HTERT RPE-1 (cell line): ENCODE results near the gene HNRNPM.
"Not testable (repeated sequence)": the region's sequence is repeated elsewhere in the genome, so short reads cannot be mapped to it uniquely, and the experiment has no call there.

Experiments
- in situ Hi-C: fragments of 300-500 bp; cut with MboI; formaldehyde crosslinking; loops from 4 replicates; pipeline ENCODE4 v1.14.3; 2020; ENCODE audit warnings: low sequenced_read_pairs

HNRNPM gene

DNA sequence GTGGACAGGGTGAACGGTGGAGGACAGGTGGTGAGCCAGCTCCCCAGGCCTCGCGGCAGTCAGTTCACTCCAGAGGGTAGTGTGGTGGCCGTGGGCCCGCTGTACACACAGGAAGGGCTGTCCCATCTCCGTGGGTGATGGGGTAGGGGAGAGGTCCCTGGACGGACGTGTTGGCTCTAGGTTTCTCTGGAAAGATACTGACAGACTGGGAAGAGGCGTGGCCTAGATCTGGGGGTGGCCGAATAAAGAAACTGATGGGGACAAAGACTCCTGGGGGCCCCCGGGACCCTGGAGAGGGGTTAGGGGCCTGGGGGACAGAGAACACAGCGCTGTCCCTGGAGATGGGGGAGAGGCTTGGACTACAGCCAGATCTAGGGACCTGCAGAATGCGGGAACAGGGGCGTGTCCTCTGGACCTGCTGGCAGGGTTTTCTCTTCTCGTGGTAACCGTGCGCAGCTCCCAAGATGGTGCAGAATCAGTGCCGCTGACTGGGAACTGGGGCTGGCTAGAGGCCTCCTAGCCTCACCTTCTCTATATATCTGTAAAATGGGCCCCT, 61.7 kb downstream of the HNRNPM start:
- in situ Hi-C loops = no loop called here

DNA sequence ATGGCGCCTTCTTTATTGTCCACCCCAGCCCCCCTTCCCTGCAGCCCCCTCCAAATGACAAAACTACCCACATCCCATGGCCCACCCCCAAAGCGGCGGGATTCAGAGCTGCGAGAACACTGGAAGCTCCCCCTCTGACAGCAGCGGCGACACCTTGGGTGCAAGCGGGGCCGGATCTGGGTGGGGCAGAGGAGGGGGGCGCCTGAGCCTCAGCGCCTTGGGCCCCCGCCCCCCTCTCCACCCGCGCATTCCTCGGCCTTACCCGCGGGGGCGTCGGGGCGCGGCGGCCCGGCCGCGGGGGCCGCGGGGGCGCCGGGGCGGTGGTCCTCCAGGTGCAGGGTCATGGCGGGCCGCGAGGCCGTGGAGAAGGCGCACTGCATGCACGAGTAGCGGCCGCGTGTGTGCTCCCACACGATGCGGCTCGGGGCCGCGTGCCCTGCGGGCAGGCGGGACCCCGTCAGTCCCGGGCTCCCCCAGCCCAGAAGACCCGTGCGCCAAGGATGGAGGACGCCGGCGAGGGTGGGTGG, 65.9 kb downstream of the HNRNPM start:
- in situ Hi-C loops = no loop called here

DNA sequence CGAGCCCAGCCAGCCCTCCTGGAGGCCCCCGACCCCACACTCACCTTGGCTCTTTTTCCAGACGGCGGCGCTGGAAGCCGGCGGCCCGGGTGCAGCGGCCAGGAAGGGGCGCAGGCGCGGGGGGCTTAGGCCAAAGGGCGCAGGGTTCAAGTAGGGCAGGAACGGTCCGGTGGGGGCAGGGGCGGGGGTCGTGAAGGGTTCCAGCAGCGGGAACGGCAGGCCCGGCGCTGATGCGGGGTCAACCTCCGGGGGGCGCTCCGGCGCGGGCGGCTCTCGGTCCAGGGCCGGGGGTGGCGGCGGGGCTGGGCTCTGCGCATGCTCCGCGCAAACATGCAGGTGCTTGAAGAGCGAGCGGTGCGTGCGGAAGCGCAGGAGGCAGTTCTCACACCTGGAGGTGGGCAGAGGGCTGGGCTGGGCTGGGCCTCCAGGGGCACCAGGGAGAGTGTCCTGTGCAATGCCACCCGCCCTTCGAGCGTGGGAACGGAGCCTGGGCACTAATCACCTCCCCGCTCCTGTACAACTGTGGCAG, 66.9 kb downstream of the HNRNPM start:
- in situ Hi-C loops = no loop called here

DNA sequence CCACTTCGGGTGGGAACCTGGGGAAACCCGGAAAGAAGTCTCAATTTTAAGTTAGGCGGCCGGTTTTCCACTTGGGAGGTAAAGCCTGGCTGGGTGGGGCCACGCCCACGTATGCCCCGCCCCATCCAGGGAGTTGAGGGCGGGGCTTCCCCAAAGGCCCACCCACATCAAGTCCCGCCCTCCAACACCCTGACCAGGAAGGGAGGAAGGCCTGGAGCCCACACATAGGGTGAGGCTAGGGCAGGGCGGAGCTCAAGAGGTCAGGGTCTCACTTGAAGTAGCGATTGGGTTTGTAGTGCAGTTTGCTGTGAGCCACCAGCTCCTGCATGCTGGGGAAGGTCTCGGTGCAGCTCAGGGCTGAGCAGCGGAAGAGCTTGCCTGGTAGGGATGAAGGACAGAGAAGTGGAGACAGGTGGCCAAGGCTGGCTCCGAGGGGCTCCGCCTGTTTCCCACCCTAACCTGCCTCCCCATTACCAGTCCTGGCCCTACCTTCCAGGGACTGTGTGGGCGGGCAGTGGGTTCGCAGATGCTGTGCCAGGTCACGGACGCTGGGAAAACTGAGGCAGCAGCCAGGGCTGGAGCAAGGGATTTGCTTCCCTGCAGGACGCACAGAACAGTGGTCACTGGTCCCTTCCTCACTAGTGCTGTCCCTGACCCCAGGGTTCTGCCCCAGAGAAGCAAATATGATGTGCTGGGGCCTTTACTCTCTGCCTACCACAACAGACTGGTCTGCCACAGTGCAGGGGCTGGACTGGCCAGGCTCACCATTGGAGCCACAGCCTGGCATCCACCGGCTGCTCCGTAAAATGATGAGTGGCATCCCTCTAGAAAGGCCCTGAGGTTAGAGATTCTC, 67.6 kb downstream of the HNRNPM start:
- in situ Hi-C loops = no loop called here

DNA sequence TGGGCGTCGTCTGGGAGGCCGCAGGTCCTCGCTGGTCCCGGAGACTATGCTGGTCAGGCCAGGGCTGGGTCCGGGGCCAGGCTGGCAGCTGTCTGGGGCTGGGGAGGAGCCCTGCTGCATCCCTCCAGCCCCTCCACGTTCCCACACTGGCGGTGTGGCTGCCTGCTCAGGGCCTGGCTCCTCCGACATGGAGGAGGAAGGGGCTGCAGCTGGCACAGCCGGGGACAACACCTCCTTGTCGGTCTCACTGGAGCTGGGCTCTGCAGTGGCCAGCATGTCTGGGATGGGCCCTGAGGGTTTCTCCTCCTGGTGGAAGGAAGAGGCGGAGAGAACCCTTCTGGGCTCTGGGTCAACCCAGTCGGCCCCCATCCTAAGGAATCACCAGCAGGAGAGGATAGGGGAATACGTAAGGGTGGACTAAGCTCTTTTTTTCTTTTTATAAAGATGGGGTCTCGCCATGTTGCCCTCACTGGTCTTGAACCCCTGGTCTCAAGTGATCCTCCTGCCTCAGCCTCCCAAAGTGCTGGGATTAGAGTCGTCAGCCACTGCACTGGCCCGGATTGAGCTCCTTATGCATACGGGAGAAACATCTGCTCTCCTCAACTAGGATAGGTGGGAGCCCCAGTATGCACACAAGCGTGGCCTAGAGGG, 68.4 kb downstream of the HNRNPM start:
- in situ Hi-C loops = no loop called here

DNA sequence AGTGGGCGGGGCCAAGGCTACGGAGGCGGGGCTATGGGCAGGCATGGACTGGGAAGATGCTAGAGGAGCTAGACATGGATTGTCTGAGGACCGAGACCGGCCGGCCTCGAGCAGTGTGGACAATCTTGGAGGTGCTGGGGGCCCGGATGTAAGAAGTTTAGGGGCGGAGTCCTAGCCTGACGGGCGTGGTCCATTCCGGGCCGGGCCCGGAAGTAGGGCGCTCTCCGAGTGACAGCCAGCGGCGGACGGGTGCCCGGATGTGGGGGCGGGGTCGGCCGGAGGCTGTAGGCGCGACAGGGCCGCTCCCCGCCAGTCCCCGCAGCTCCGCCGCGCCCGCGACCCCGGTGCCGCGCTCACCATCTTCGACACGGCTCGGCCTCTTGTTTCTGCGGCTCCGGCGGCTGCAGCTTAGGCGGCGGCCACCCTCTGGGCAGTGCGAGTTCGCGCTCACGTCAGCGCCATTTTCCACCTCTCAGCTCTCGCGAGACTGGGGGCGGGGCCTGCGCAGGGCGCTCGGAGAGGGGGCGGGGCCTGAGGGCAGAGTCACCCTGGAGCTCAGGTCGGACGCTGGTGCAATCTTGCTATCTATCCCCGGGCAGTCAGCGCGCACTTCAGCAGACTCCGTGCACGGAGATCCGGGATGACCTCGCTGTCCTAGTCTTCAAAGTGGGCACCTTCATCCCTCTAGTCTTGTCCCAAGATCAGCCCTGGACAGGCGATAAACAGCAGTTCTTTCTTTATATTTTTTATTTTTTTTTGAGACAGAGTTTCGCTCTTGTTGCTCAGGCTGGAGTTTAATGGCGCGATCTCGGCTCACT, 69.1 kb downstream of the HNRNPM start, which contains the start of gene ZNF414:
Gene ZNF414 (minus strand): TSS at position 481 of the 818 bp plus-strand sequence. CDS start 121 bp downstream, at position 360.
- in situ Hi-C loops = no loop called here

DNA sequence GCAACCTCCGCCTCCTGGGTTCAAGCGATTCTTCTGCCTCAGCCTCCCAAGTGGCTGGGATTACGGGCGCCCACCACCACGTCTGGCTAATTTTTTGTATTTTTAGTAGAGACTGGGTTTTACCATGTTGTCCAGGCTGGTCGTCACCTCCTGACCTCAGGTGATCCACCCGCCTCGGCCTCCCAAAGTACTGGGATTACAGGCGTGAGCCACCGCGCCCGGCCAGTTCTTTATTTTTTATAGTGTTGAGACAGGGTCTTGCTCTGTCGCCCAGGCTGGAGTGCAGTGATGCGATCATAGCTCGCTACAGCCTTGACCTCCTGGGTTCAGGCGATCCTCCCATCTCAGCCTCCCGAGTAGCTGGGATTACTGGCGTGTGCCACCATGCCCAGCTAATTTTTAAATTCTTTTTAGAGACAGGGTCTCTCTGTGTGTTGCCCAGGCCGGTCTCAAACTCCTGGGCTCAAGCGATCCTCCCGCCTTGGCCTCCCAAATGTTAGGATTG, 69.8 kb downstream of the HNRNPM start:
- in situ Hi-C loops = not testable (repeated sequence)

DNA sequence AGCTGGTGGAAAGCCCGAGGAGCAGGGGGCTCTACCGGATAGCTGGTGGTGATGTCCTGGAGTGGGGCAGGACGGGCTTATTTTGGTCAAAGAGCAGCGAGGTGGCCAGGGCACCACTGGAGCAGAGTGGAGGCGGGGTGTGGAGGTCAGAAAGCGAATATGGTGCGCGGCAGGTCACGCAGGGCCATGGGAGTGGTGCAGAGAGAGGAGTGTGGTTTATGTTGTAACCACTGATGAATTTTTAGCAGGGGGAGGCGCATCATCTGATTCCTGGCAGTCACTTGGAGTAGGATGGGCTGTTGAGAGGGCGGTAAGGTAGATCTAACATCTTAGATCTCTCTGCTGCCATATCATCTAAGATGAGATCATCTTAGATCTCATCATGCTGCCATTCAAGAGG, 70.5 kb downstream of the HNRNPM start:
- in situ Hi-C loops = no loop called here

DNA sequence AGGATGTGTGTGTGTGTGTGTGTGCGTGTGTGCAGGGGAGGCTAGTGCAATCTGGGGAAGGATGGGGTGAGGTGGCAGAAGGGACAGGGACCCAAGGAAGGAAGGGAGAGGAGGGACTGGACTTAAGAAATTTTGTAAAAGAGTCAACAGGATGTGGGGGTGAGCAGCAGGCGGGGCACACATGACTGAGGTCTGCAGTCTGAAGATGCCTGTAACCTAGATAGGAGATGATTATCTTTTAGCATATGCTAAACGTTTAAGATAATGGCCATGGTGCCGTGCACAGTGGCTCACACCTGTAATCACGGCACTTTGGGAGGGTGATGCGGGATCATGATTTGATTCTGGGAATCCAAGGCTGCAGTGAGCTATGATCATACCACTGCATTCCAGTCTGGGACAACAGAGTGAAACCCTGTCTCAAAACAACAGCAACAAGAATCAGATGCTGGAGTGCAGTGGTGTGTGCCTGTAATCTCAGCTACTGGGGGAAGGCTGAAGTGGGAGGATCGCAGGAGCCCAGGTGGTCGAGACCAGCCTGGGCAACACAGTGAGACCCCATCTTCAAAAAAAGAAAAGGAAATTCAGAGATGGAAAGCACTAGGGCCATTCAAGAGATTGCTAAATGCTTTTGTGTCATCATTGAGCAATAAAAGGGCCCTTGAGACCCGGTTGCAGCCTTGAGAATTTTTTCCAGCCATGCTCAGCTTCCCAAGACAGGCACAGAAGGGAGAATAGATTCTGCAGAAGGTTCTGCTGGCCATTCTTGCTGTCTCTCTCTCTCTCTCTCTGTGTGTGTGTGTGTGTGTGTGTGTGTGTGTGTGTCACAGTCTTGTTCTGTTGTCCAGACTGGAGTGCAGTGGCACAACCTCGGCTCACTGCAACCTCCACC, 73.0 kb downstream of the HNRNPM start:
- in situ Hi-C loops = no loop called here

DNA sequence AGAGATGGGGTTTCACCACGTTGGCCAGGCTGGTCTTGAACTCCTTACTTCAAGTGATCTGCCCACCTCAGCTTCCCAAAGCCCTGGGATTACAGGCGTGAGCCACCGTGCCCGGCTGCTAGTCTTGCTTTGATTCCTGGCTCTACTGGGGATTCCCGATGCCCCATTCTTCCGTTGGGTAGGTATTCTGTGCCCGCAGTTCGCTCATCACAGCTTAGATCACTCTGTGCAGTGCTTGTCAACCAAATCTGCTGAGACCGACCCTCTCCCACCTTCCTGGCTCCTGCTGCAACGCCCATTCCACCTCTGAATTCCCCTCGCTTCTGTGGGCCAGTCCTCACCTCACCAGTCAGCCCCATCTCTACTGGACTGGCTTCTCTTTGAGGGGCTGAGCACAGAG, 73.8 kb downstream of the HNRNPM start:
- in situ Hi-C loops = no loop called here

DNA sequence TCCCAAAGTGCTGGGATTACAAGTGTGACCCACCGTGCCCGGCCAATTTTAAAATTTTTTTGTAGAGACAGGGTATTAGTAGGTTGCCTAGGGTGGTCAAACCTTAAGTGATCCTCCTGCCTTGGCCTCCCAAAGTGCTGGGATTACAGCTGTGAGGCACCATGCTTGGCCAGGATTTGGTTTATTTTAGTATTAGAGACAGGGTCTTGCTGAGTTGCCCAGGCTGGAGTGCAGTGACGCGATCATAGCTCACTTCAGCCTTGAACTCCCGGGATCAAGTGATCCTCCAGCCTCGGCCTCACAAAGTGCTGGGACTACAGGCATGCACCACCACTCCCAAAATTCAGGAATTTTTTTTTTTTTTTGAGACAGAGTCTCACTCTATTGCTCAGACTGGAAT, 74.6 kb downstream of the HNRNPM start:
- in situ Hi-C loops = no loop called here

DNA sequence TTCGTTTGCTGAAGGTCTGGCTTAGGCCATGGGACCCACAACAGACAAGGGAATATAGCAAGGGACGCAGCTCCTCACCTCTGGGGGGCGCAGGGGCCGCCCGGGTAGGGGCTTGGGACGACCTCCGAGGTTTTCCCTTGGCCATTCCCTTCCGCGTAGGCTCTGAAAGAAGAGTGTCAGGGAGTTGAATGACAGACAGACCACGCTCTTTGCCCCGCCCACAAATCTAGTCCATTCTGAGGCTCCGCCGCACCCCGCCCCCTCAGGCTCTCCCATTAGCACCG, 80.6 kb downstream of the HNRNPM start:
- in situ Hi-C loops = no loop called here

DNA sequence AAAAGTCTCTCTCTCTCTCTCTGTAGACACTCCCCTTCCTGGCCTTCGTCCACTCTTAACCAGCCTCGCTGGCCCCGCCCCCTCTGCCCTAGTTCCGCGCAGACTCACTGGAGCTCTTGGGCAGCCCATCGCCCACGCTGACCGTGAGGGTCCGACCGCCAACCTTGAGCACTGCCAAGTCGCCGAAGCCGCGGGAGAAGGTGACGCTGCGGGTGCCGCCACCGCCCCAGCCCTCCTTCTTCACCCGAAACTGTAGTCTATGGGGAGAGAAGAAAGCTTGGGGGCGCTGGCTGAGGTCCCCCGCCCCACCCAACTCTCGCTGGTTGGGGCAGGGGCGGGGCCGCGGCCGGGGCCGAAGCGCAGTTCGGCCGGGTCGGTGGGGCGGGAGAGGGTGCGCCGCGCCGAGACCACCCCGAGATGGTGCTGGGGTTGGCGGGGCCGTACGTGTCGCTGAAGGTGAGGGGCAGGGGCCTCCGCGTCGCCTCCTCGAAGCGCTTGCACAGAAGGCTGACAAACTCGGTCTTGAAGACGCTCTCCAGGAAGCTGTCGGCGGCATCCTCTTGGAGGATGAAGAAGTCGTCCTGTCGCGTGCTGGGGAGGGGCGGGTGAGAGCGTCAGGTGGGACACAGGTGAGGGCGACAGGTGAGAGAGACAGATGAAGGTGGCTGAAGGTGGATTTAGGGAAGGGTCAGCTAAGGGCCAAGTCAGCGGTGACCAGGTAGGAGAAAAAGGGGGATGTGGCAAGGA, 81.7 kb downstream of the HNRNPM start:
- in situ Hi-C loops = no loop called here

DNA sequence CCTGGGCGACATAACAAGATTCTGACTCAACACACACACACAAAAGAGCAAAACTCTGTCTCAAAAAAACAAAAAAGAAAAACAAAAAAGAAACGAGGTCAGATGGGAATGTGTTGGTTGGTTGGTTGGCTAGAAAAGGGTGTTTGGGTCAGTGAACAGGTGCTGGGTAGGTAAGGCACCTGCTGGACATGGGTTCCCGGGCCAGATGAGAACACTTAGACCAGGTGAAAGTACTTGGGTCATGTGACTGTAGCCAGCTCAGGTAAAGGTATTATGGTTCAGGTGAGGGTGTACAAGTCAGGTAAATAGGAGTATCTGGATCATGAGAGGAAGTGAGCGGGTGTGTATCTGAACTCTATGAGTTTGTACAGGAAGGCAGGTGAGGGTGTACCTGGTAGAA, 83.7 kb downstream of the HNRNPM start:
- in situ Hi-C loops = no loop called here

DNA sequence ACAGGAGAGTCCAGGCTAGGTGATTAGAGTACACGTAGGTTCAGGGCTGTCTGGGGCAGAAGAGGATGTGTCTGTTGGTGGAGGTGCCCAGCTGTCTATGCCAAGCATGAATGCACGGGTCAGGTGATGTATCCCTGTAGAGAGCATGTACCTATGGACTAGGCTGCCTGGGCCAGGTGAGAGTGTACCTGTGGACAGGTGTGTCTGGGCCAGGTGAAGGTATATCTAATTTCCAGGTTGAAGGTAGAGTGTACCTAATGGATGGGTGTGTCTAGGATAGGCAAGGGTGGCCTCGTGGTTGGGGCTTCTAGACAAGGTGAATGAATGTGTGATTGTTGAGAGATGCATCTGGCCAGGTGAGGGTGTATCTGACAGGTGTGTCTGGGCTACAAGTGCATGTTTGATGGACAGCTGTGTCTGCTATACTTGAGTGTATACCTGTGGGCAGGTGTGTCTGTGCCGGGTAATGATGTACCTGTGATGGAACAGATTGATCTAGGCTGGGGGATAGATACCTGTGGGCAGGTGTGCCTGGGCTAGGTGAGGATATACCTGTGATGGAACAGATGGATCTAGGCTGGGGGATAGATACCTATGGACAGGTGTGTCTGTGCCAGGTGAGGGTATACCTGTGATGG, 84.7 kb downstream of the HNRNPM start:
- in situ Hi-C loops = no loop called here

DNA sequence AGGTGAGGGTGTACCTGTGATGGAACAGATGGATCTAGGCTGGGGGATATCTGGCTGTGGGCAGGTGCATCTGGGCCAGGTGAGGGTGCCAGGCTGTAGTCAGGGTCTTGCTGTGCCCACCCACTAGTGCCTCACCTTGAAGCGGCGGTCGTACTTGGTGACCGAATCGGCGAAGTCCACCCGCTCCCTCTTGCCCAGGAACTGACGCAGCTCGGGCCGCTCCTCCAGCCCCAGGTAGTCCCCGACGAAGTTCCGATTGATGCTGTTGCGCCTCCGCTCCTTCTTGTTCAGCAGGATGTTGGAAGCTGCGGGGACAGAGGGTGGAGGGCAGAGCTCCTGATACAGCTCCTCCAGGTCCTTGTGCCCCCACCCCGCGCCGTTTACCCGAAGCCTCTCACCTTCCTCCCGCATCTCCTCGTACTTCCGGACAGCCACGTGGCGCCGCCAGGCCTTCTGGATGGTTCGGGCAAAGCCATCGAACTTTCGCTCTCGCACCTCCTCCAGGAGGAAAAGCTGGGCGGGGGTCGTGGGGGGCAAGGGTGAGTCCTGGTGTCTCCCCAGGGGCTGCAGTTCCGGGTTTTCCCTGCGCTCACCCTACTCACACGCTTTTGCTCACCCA, 85.4 kb downstream of the HNRNPM start:
- in situ Hi-C loops = no loop called here

DNA sequence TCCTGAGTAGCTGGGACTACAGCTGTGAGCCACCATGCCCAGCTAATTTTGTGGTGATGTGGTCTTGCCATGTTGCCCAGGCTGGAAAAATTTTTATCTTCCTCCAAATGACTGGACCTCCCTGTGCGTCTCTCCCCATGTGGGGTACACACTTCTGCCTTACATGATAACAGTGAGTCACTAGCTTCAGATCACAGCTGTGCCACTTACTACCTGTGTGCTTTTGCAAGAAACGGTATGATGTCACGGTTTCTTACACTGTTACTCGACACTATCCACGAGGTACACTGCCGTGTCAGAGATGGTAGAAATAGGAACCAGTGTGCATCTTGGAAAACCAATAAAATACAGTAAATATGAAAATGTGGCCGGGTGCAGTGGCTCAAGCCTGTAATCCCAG, 86.7 kb downstream of the HNRNPM start:
- in situ Hi-C loops = no loop called here

DNA sequence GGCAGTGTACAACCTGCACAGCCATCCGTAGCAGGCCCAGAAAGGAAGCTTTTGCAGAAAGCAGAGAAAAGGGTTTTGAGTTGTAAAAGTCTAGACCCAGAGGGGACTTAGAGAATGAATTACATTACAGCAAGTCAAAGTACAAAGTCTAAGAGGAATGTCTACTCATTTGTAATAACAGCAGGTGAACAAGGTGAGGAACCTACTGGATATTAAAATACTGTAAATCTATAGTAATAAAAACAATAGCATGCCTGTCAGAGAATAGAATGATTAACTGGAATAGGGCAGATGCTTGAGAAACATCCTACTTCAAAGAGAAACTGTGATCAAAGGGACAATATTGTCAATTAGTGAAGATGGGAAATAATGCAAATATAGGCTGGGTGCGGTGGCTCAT, 87.5 kb downstream of the HNRNPM start:
- in situ Hi-C loops = no loop called here
